GM20431 (cell line): ENCODE data around the gene MZT1.

ENCODE experiments used
- in situ Hi-C: fragments of 300-500 bp; cut with MseI, MboI; formaldehyde crosslinking; loops from one replicate; pipeline ENCODE4 v1.15.0; 2020; ENCODE audit warnings: low sequenced_read_pairs; ENCODE audit not compliant: unreplicated experiment

MZT1 gene

GRCh38 chr13:72689181-72689696, 38.2 kb downstream of the MZT1 start:
- in situ Hi-C loops, result no loop called here

- in situ Hi-C loops, result no loop called here
Observed at GRCh38 chr13:72686766-72687165, 40.7 kb downstream of the MZT1 start.

GRCh38 chr13:72680353-72680752, 47.1 kb downstream of the MZT1 start:
- in situ Hi-C loops, result no loop called here

- in situ Hi-C loops, result no loop called here
Observed at GRCh38 chr13:72678312-72678711, 49.1 kb downstream of the MZT1 start.

- in situ Hi-C loops, result no loop called here
Observed at GRCh38 chr13:72677431-72677830, 50.0 kb downstream of the MZT1 start.

GRCh38 chr13:72666391-72666790, 61.0 kb downstream of the MZT1 start:
- in situ Hi-C loops, result no loop called here

- in situ Hi-C loops, result no loop called here
Observed at GRCh38 chr13:72662548-72662947, 64.9 kb downstream of the MZT1 start.
